GM19023 (cell line): ENCODE data around the gene PPFIA1.

Experiments used
- ATAC-seq: cut with Tn5 transposase; IDR thresholded peaks from one replicate; pipeline ENCODE4 v1.9.1; 2021; ENCODE audit warnings: mild to moderate bottlenecking, moderate library complexity; ENCODE audit not compliant: unreplicated experiment

The PPFIA1 gene

GRCh38 chr11:70352601-70353000 is 82.1 kb downstream of the PPFIA1 start:
- ATAC-seq: no peak

- no peak for ATAC-seq
These were observed 82.8 kb downstream of the PPFIA1 start for GRCh38 chr11:70353329-70353728.

GRCh38 chr11:70353900-70354568 is 83.5 kb downstream of the PPFIA1 start:
- ATAC-seq: no peak

GRCh38 chr11:70354629-70355028 is 84.1 kb downstream of the PPFIA1 start:
- no peak for ATAC-seq

GRCh38 chr11:70358753-70359152 is 88.3 kb downstream of the PPFIA1 start:
- no peak for ATAC-seq

GRCh38 chr11:70359451-70360205 is 89.1 kb downstream of the PPFIA1 start:
- ATAC-seq: no peak

- no peak for ATAC-seq
These were observed 89.7 kb downstream of the PPFIA1 start for GRCh38 chr11:70360211-70360610.

- ATAC-seq: no peak
These were observed 93.7 kb downstream of the PPFIA1 start for GRCh38 chr11:70364178-70364577.

GRCh38 chr11:70364745-70365543 is 94.5 kb downstream of the PPFIA1 start:
- ATAC-seq: no peak

- no peak for ATAC-seq
These were observed 95.0 kb downstream of the PPFIA1 start for GRCh38 chr11:70365544-70365927.

- no peak for ATAC-seq
These were observed 96.6 kb downstream of the PPFIA1 start for GRCh38 chr11:70367071-70367470.

GRCh38 chr11:70368961-70369360 is 98.5 kb downstream of the PPFIA1 start:
- no peak for ATAC-seq

- no peak for ATAC-seq
These were observed 100.8 kb downstream of the PPFIA1 start for GRCh38 chr11:70371241-70371640.

GRCh38 chr11:70372076-70372475 is 101.6 kb downstream of the PPFIA1 start:
- no peak for ATAC-seq

- ATAC-seq: no peak
These were observed 106.1 kb downstream of the PPFIA1 start for GRCh38 chr11:70376621-70377020.

- no peak for ATAC-seq
These were observed 107.2 kb downstream of the PPFIA1 start for GRCh38 chr11:70377645-70378044.

GRCh38 chr11:70378506-70379134 is 108.1 kb downstream of the PPFIA1 start:
- ATAC-seq: no peak

GRCh38 chr11:70381350-70381749 is 110.9 kb downstream of the PPFIA1 start:
- no peak for ATAC-seq

GRCh38 chr11:70381872-70382861 is 111.7 kb downstream of the PPFIA1 start:
- ATAC-seq: no peak
